ENCODE results near the gene COL28A1. TPM values are rescaled to one million over a fixed set of nuclear protein-coding genes. Genes with fewer than 3 reads are reported as not detected.
"Not testable (repeated sequence)": the region's sequence is repeated elsewhere in the genome, so short reads cannot be mapped to it uniquely, and the experiment has no call there.

Gene COL28A1
- total RNA-seq, 1 donor from 2014 or later = 1.8 TPM

- peaks cover 28% of the 10 kb centered on the region for H3K4me1 Mint-ChIP-seq
- no peak overlapping the region for H3K4me3 Mint-ChIP-seq
- TF ChIP-seq CTCF (IDR thresholded peaks at IDR 0.05; ENCODE audit: unreplicated experiment) = no peak
- no peak for DNase-seq (ENCODE audit: low spot score in 2 of 2, unreplicated experiment in 2 of 2)
- H3K9me3 Mint-ChIP-seq = peaks cover 14% of the 10 kb centered on the region
- H3K27ac Mint-ChIP-seq = no peak overlapping the region
- peaks cover 23% of the 10 kb centered on the region for H3K36me3 Mint-ChIP-seq
- H3K27me3 Mint-ChIP-seq (ENCODE audit: low read depth) = no peaks in the 10 kb centered on the region
Observed at GRCh38 chr7:7565018-7565680, 29.5 kb upstream of the COL28A1 start.

- no peak for DNase-seq (ENCODE audit: low spot score in 2 of 2, unreplicated experiment in 2 of 2)
- Mint-ChIP-seq H3K27me3 (ENCODE audit: low read depth) (no peaks in the 10 kb centered on the region), H3K4me1 (peaks cover 28% of the 10 kb centered on the region), H3K36me3 (peaks cover 24% of the 10 kb centered on the region), H3K9me3 (peaks cover 20% of the 10 kb centered on the region), H3K4me3 (no peak overlapping the region), H3K27ac (no peak overlapping the region)
- no peak for TF ChIP-seq CTCF (IDR thresholded peaks at IDR 0.05; ENCODE audit: unreplicated experiment)
Observed at GRCh38 chr7:7564323-7564780, 28.7 kb upstream of the COL28A1 start.

- H3K27ac Mint-ChIP-seq = no peak overlapping the region
- H3K4me1 Mint-ChIP-seq = peaks cover 23% of the 10 kb centered on the region
- DNase-seq (ENCODE audit: low spot score in 2 of 2, unreplicated experiment in 2 of 2) = no peak
- H3K9me3 Mint-ChIP-seq = peaks cover 25% of the 10 kb centered on the region
- no peaks in the 10 kb centered on the region for H3K27me3 Mint-ChIP-seq (ENCODE audit: low read depth)
- peaks cover 25% of the 10 kb centered on the region for H3K36me3 Mint-ChIP-seq
- no peak for TF ChIP-seq CTCF (IDR thresholded peaks at IDR 0.05; ENCODE audit: unreplicated experiment)
- H3K4me3 Mint-ChIP-seq = no peak overlapping the region
Observed at GRCh38 chr7:7563813-7564212, 28.1 kb upstream of the COL28A1 start.

- no peak for TF ChIP-seq CTCF (IDR thresholded peaks at IDR 0.05; ENCODE audit: unreplicated experiment)
- no peak overlapping the region for H3K4me3 Mint-ChIP-seq
- peak overlapping the region; percentile 75 for H3K27ac Mint-ChIP-seq
Observed at GRCh38 chr7:7563269-7563668, 27.6 kb upstream of the COL28A1 start.

GRCh38 chr7:7562736-7563135 is 27.1 kb upstream of the COL28A1 start:
- Mint-ChIP-seq H3K4me1 (peaks cover 12% of the 10 kb centered on the region), H3K27ac (peak overlapping the region; percentile 75), H3K36me3 (peaks cover 35% of the 10 kb centered on the region), H3K27me3 (ENCODE audit: low read depth) (no peaks in the 10 kb centered on the region), H3K4me3 (no peak overlapping the region), H3K9me3 (peaks cover 36% of the 10 kb centered on the region)
- no peak for DNase-seq (ENCODE audit: low spot score in 2 of 2, unreplicated experiment in 2 of 2)
- TF ChIP-seq CTCF (IDR thresholded peaks at IDR 0.05; ENCODE audit: unreplicated experiment) = no peak

More at GRCh38 chr7:7563269-7563668, 27.6 kb upstream of the COL28A1 start:
- Mint-ChIP-seq H3K36me3 (peaks cover 29% of the 10 kb centered on the region), H3K4me1 (peaks cover 18% of the 10 kb centered on the region), H3K9me3 (peaks cover 31% of the 10 kb centered on the region), H3K27me3 (ENCODE audit: low read depth) (no peaks in the 10 kb centered on the region)
- no peak for DNase-seq (ENCODE audit: low spot score in 2 of 2, unreplicated experiment in 2 of 2)

- not testable (repeated sequence) for H3K27ac Mint-ChIP-seq; H3K27me3 Mint-ChIP-seq (ENCODE audit: low read depth); H3K4me3 Mint-ChIP-seq; DNase-seq (ENCODE audit: low spot score in 2 of 2, unreplicated experiment in 2 of 2); H3K4me1 Mint-ChIP-seq
- H3K36me3 Mint-ChIP-seq = peaks cover 38% of the 10 kb centered on the region
- peaks cover 39% of the 10 kb centered on the region for H3K9me3 Mint-ChIP-seq
Observed at GRCh38 chr7:7561591-7561990, 25.9 kb upstream of the COL28A1 start.
